ENCODE measurements around the gene TP53I13.

Gene TP53I13

GRCh38 chr17:29594519-29595090 is 26.1 kb downstream of the TP53I13 start:
- TF ChIP-seq TOX (CRISPR knock-in tag; IDR thresholded peaks at IDR 0.05; ENCODE audit: borderline replicate concordance): no peak
- TF ChIP-seq ZFP3 (CRISPR knock-in tag; IDR thresholded peaks at IDR 0.05): no peak
- TF ChIP-seq SNAI2 (CRISPR knock-in tag; IDR thresholded peaks at IDR 0.05): no peak
- no peak for TF ChIP-seq TSHZ2 (CRISPR knock-in tag; IDR thresholded peaks at IDR 0.05)
- no peak for TF ChIP-seq ZFP30 (CRISPR knock-in tag; IDR thresholded peaks at IDR 0.05)
- TF ChIP-seq GLIS3 (CRISPR knock-in tag; IDR thresholded peaks at IDR 0.05): no peak
- TF ChIP-seq PATZ1 (CRISPR knock-in tag; IDR thresholded peaks at IDR 0.05; ENCODE audit: borderline replicate concordance): no peak
- no peak for ATAC-seq

- TF ChIP-seq POU6F1 (CRISPR knock-in tag; IDR thresholded peaks at IDR 0.05; ENCODE audit: borderline replicate concordance, low read depth) (no peak), OSR1 (CRISPR knock-in tag; IDR thresholded peaks at IDR 0.05) (no peak), TCF4 (CRISPR knock-in tag; IDR thresholded peaks at IDR 0.05; ENCODE audit: borderline replicate concordance) (no peak), ESRRG (CRISPR knock-in tag; IDR thresholded peaks at IDR 0.05) (no peak), PATZ1 (CRISPR knock-in tag; IDR thresholded peaks at IDR 0.05; ENCODE audit: borderline replicate concordance) (no peak), ZFP3 (CRISPR knock-in tag; IDR thresholded peaks at IDR 0.05) (no peak)
- ATAC-seq: no peak
These were observed 26.8 kb downstream of the TP53I13 start for GRCh38 chr17:29595107-29595942.

GRCh38 chr17:29595943-29596774 is 27.7 kb downstream of the TP53I13 start:
- no peak for TF ChIP-seq ISL1 (CRISPR knock-in tag; IDR thresholded peaks at IDR 0.05)
- TF ChIP-seq RARB (CRISPR knock-in tag; IDR thresholded peaks at IDR 0.05): no peak
- no peak for TF ChIP-seq TCF4 (CRISPR knock-in tag; IDR thresholded peaks at IDR 0.05; ENCODE audit: borderline replicate concordance)
- TF ChIP-seq TSHZ2 (CRISPR knock-in tag; IDR thresholded peaks at IDR 0.05): no peak
- no peak for TF ChIP-seq ZFP30 (CRISPR knock-in tag; IDR thresholded peaks at IDR 0.05)
- no peak for TF ChIP-seq SNAI2 (CRISPR knock-in tag; IDR thresholded peaks at IDR 0.05)
- no peak for TF ChIP-seq OSR1 (CRISPR knock-in tag; IDR thresholded peaks at IDR 0.05)
- TF ChIP-seq CSDC2 (CRISPR knock-in tag; IDR thresholded peaks at IDR 0.05): no peak
- no peak for TF ChIP-seq PPARA (CRISPR knock-in tag; IDR thresholded peaks at IDR 0.05; ENCODE audit: borderline replicate concordance)
- no peak for TF ChIP-seq ZNF8 (CRISPR knock-in tag; IDR thresholded peaks at IDR 0.05)
- TF ChIP-seq CSRNP3 (CRISPR knock-in tag; IDR thresholded peaks at IDR 0.05): no peak
- TF ChIP-seq ZNF70 (CRISPR knock-in tag; IDR thresholded peaks at IDR 0.05): no peak
- TF ChIP-seq BACH2 (CRISPR knock-in tag; IDR thresholded peaks at IDR 0.05; ENCODE audit: borderline replicate concordance): no peak
- no peak for TF ChIP-seq ESRRG (CRISPR knock-in tag; IDR thresholded peaks at IDR 0.05)
- no peak for TF ChIP-seq PATZ1 (CRISPR knock-in tag; IDR thresholded peaks at IDR 0.05; ENCODE audit: borderline replicate concordance)
- ATAC-seq: no peak

Data from SK-N-SH treated with all-trans-retinoic acid at 6 μM for 48 hours (cell line).